ENCODE results near the gene LRRC8A.

GRCh38 chr9:128899566-128900322, 17.8 kb downstream of the LRRC8A start:
- TF ChIP-seq EZH2 (IDR thresholded peaks at IDR 0.05; ENCODE audit: insufficient read depth, poor library complexity, severe bottlenecking), result no peak
- no peak for TF ChIP-seq EZH2phosphoT487 (IDR thresholded peaks at IDR 0.05; ENCODE audit: insufficient read depth, low read depth)
